Liver (tissue), 9 donors: ENCODE data around the gene GALNT10. TPM values are rescaled to one million over a fixed set of nuclear protein-coding genes. Genes with fewer than 3 reads are reported as not detected.

Experiments used
- DNase-seq: peaks from one replicate; pipeline ENCODE4 v3.0.0-alpha.2; 2017; ENCODE audit warnings: low spot score
- H3K27ac ChIP-seq, 2 donors: one replicate each; pipeline ENCODE4 v1.7.0; 2013; ENCODE audit warnings: inconsistent platforms in 2 of 2, low read length in 2 of 2, control low read depth in 1 of 2, low read depth in 1 of 2, mild to moderate bottlenecking in 1 of 2
- H3K27me3 ChIP-seq, 4 donors: one replicate each; pipeline versions ENCODE4 v1.6.1 to v1.7.0; 2013; ENCODE audit warnings: low read length in 3 of 4, inconsistent platforms in 1 of 4, mild to moderate bottlenecking in 1 of 4, moderate library complexity in 1 of 4; ENCODE audit not compliant: control insufficient read depth in 4 of 4, insufficient read depth in 4 of 4
- H3K36me3 ChIP-seq, 4 donors: one replicate each; pipeline versions ENCODE4 v1.6.1 to v1.7.0; 2013; ENCODE audit warnings: low read length in 3 of 4, mild to moderate bottlenecking in 3 of 4, low read depth in 1 of 4, moderate library complexity in 1 of 4; ENCODE audit not compliant: control insufficient read depth in 4 of 4, insufficient read depth in 3 of 4
- H3K4me1 ChIP-seq, 4 donors: one replicate each; pipeline versions ENCODE4 v1.6.1 to v1.7.0; 2013; ENCODE audit warnings: low read length in 3 of 4, mild to moderate bottlenecking in 3 of 4, moderate library complexity in 1 of 4; ENCODE audit not compliant: control insufficient read depth in 4 of 4, insufficient read depth in 4 of 4
- H3K4me3 ChIP-seq, 3 donors: one replicate each; pipeline versions ENCODE4 v1.6.1 to v1.7.0; 2013; ENCODE audit warnings: low read length in 3 of 3, control low read depth in 1 of 3, low read depth in 1 of 3, mild to moderate bottlenecking in 1 of 3
- H3K9ac ChIP-seq, 2 donors: one replicate each; pipeline ENCODE4 v1.7.0; 2013; ENCODE audit warnings: low read length in 2 of 2, mild to moderate bottlenecking in 2 of 2, moderate library complexity in 2 of 2, control low read depth in 1 of 2, low read depth in 1 of 2
- H3K9me3 ChIP-seq, 4 donors: one replicate each; pipeline versions ENCODE4 v1.6.1 to v1.7.0; 2013; ENCODE audit warnings: low read length in 3 of 4; ENCODE audit not compliant: control insufficient read depth in 4 of 4
- FOXA1 ChIP-seq: IDR thresholded peaks from 2 replicates; pipeline ENCODE4 v1.6.1; 2016; ENCODE audit warnings: antibody characterized with exemption
- GABPA ChIP-seq, 2 donors: IDR thresholded peaks in 1 of 2; conservative IDR thresholded peaks in 1 of 2; 2 replicates each; pipeline ENCODE4 v1.6.1; 2016; ENCODE audit warnings: antibody characterized with exemption in 2 of 2, mild to moderate bottlenecking in 1 of 2, moderate library complexity in 1 of 2
- HNF4A ChIP-seq, 2 donors: conservative IDR thresholded peaks; 2 replicates each; pipeline ENCODE4 v1.6.1; 2016; ENCODE audit warnings: antibody characterized with exemption in 2 of 2, mild to moderate bottlenecking in 2 of 2
- HNF4G ChIP-seq: IDR thresholded peaks from 2 replicates; pipeline ENCODE4 v1.6.1; 2016; ENCODE audit warnings: antibody characterized with exemption
- JUND ChIP-seq, 2 donors: IDR thresholded peaks; 2 replicates each; pipeline ENCODE4 v1.6.1; 2016; ENCODE audit warnings: antibody characterized with exemption in 2 of 2
- NR2F2 ChIP-seq: IDR thresholded peaks from 2 replicates; pipeline ENCODE4 v1.6.1; 2016; ENCODE audit warnings: antibody characterized with exemption
- RAD21 ChIP-seq, 2 donors: IDR thresholded peaks; 2 replicates each; pipeline ENCODE4 v1.6.1; 2016; ENCODE audit warnings: antibody characterized with exemption in 2 of 2, mild to moderate bottlenecking in 2 of 2
- RXRA ChIP-seq, 2 donors: IDR thresholded peaks; 2 replicates each; pipeline ENCODE4 v1.6.1; 2017 to 2018; ENCODE audit warnings: antibody characterized with exemption in 2 of 2, mild to moderate bottlenecking in 1 of 2
- SP1 ChIP-seq: IDR thresholded peaks from 2 replicates; pipeline ENCODE4 v1.6.1; 2018; ENCODE audit warnings: antibody characterized with exemption, mild to moderate bottlenecking
- TAF1 ChIP-seq: conservative IDR thresholded peaks from 2 replicates; pipeline ENCODE4 v1.6.1; 2016; ENCODE audit warnings: antibody characterized with exemption, mild to moderate bottlenecking
- YY1 ChIP-seq: IDR thresholded peaks from 2 replicates; pipeline ENCODE4 v1.6.1; 2016; ENCODE audit warnings: antibody characterized with exemption, mild to moderate bottlenecking
- WGBS: extraction: QIAGEN DNeasy Blood & Tissue Kit; methylation state at CpG from one replicate; pipeline ENCODE4 v1.1.7; 2013; 5-methylcytosine and 5-hydroxymethylcytosine counted together
- polyA plus RNA-seq, 2 donors: library from polyadenylated mRNA; stranded (reverse) in 1 of 2; unstranded in 1 of 2; fragments of 200-250 nt in 1 of 2; fragments of >200 nt in 1 of 2; fragmentation: Nextera tagmentation in 1 of 2; extraction: Ambion mirVana in 1 of 2; gene quantifications; one replicate each; pipeline versions ENCODE4 v1.2.1 to v1.2.3, GENCODE V29; 2013 to 2015
- total RNA-seq, 2 donors: library from RNA; depleted of rRNA; stranded (reverse); fragments of >200 nt; gene quantifications; one replicate each; pipeline ENCODE4 v1.2.3, GENCODE V29; 2014
- TF ChIP-seq, protein P1 (sequence below): IDR thresholded peaks from 2 replicates; pipeline ENCODE4 v1.6.1; 2016; ENCODE audit warnings: antibody characterized with exemption
- TF ChIP-seq, protein P2 (sequence below): fragments of 150-350 bp; IDR thresholded peaks from 2 replicates; pipeline ENCODE4 v1.5.1; 2017; ENCODE audit warnings: improper control_type of control experiment, low read depth, low read length; ENCODE audit not compliant: missing input control
- TF ChIP-seq, protein P3 (sequence below): IDR thresholded peaks from 2 replicates; pipeline ENCODE4 v1.6.1; 2016; ENCODE audit warnings: antibody characterized with exemption
- TF ChIP-seq, protein P4 (sequence below): IDR thresholded peaks from 2 replicates; pipeline ENCODE4 v1.6.1; 2016; ENCODE audit warnings: antibody characterized with exemption
- TF ChIP-seq, protein P5 (sequence below): IDR thresholded peaks from 2 replicates; pipeline ENCODE4 v1.6.1; 2016; ENCODE audit warnings: antibody characterized with exemption, mild to moderate bottlenecking
- donor health status: healthy.
- donor health status: healthy.
- donor health status: healthy.
- donor health status: healthy.
- donor health status: healthy.

The GALNT10 gene
- total and polyA plus RNA-seq, 4 donors: 1.1 to 17.8 (median 5.3) TPM

DNA sequence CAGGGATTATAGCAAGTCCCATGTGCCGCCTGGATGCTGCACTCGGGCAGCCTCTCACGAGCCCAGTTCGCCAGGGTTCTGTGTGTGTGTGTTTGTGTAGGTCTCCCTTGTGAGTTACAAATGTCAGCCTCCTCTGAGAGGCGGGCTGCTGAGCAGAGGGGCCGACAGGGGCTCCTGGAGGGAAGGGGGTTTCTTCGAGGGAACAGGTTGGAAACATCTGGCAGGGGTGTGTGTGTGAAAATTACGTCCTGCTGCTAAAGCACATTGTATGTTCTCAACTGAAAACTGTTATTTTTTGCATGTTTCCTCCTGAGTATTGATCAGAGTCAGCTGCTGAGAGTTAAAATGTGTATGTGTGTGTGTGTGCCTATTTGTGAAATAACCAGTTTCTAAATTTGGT is 9.7 kb downstream of the GALNT10 start:
- TF ChIP-seq, protein P1, sequence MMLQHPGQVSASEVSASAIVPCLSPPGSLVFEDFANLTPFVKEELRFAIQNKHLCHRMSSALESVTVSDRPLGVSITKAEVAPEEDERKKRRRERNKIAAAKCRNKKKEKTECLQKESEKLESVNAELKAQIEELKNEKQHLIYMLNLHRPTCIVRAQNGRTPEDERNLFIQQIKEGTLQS: no peak
- TF ChIP-seq GABPA (IDR thresholded peaks at IDR 0.05 in 1 of 2, conservative IDR thresholded peaks at IDR 0.05 in 1 of 2): no peak
- TF ChIP-seq RAD21 (IDR thresholded peaks at IDR 0.05): no peak
- TF ChIP-seq, protein P2, sequence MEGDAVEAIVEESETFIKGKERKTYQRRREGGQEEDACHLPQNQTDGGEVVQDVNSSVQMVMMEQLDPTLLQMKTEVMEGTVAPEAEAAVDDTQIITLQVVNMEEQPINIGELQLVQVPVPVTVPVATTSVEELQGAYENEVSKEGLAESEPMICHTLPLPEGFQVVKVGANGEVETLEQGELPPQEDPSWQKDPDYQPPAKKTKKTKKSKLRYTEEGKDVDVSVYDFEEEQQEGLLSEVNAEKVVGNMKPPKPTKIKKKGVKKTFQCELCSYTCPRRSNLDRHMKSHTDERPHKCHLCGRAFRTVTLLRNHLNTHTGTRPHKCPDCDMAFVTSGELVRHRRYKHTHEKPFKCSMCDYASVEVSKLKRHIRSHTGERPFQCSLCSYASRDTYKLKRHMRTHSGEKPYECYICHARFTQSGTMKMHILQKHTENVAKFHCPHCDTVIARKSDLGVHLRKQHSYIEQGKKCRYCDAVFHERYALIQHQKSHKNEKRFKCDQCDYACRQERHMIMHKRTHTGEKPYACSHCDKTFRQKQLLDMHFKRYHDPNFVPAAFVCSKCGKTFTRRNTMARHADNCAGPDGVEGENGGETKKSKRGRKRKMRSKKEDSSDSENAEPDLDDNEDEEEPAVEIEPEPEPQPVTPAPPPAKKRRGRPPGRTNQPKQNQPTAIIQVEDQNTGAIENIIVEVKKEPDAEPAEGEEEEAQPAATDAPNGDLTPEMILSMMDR: no peak
- no peak for TF ChIP-seq TAF1
- TF ChIP-seq, protein P3, sequence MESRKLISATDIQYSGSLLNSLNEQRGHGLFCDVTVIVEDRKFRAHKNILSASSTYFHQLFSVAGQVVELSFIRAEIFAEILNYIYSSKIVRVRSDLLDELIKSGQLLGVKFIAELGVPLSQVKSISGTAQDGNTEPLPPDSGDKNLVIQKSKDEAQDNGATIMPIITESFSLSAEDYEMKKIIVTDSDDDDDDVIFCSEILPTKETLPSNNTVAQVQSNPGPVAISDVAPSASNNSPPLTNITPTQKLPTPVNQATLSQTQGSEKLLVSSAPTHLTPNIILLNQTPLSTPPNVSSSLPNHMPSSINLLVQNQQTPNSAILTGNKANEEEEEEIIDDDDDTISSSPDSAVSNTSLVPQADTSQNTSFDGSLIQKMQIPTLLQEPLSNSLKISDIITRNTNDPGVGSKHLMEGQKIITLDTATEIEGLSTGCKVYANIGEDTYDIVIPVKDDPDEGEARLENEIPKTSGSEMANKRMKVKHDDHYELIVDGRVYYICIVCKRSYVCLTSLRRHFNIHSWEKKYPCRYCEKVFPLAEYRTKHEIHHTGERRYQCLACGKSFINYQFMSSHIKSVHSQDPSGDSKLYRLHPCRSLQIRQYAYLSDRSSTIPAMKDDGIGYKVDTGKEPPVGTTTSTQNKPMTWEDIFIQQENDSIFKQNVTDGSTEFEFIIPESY: no peak
- TF ChIP-seq, protein P4, sequence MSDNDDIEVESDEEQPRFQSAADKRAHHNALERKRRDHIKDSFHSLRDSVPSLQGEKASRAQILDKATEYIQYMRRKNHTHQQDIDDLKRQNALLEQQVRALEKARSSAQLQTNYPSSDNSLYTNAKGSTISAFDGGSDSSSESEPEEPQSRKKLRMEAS: no peak
- TF ChIP-seq, protein P5, sequence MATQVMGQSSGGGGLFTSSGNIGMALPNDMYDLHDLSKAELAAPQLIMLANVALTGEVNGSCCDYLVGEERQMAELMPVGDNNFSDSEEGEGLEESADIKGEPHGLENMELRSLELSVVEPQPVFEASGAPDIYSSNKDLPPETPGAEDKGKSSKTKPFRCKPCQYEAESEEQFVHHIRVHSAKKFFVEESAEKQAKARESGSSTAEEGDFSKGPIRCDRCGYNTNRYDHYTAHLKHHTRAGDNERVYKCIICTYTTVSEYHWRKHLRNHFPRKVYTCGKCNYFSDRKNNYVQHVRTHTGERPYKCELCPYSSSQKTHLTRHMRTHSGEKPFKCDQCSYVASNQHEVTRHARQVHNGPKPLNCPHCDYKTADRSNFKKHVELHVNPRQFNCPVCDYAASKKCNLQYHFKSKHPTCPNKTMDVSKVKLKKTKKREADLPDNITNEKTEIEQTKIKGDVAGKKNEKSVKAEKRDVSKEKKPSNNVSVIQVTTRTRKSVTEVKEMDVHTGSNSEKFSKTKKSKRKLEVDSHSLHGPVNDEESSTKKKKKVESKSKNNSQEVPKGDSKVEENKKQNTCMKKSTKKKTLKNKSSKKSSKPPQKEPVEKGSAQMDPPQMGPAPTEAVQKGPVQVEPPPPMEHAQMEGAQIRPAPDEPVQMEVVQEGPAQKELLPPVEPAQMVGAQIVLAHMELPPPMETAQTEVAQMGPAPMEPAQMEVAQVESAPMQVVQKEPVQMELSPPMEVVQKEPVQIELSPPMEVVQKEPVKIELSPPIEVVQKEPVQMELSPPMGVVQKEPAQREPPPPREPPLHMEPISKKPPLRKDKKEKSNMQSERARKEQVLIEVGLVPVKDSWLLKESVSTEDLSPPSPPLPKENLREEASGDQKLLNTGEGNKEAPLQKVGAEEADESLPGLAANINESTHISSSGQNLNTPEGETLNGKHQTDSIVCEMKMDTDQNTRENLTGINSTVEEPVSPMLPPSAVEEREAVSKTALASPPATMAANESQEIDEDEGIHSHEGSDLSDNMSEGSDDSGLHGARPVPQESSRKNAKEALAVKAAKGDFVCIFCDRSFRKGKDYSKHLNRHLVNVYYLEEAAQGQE: no peak
- Histone ChIP-seq H3K4me1 (peaks cover 0 to 7% (median 1%) of the 10 kb centered on the region in 4 donors), H3K27ac (no peak overlapping the region), H3K9ac (no peak overlapping the region), H3K9me3 (no peaks in the 10 kb centered on the region), H3K36me3 (no peaks in the 10 kb centered on the region), H3K4me3 (no peak overlapping the region), H3K27me3 (no peaks in the 10 kb centered on the region)
- DNase-seq: no peak
- WGBS: 92% methylated on average over 8 of the region's 8 CpGs

DNA sequence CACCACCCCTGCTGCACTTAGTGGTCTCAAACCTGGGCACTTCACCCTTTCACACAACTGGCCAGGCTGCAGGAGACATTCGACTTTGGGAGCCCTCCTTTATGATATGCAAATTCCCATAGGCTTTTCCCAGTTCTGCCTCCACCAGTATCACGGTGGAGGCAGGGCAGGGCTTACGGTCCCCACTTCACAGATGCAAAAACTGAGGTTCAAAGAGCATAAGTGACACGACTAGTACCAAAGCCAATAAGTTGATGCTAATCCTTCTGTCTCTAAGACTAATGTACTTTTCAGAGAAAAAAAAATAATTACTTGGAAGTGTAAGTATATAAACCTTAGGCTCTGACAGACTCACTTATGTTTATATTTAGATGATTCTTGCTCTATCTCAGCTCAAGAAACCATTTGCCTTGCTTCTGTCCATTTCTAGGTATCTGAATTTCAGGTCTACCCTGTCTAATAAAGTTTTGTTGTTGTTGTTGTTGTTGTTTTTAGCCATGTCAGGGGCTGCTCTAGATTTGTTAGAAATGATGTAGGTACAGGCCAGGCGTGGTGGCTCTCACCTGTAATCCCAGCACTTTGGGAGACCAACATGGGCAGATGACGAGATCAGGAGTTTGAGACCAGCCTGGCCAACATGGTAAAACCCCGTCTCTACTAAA is 10.7 kb downstream of the GALNT10 start:
- H3K36me3 ChIP-seq: no peaks in the 10 kb centered on the region
- no peak overlapping the region for H3K9ac ChIP-seq
- H3K9me3 ChIP-seq: no peaks in the 10 kb centered on the region
- H3K4me1 ChIP-seq: peaks cover 0 to 7% (median 1%) of the 10 kb centered on the region in 4 donors
- H3K27ac ChIP-seq: no peak overlapping the region
- WGBS: 90% methylated on average over 7 of the region's 7 CpGs
- no peak overlapping the region for H3K4me3 ChIP-seq
- TF ChIP-seq SP1 (no peak), RAD21 (IDR thresholded peaks at IDR 0.05) (no peak), JUND (IDR thresholded peaks at IDR 0.05) (no peak), FOXA1 (no peak), HNF4A (conservative IDR thresholded peaks at IDR 0.05) (no peak), TAF1 (no peak), YY1 (no peak), HNF4G (no peak), GABPA (IDR thresholded peaks at IDR 0.05 in 1 of 2, conservative IDR thresholded peaks at IDR 0.05 in 1 of 2) (no peak), RXRA (IDR thresholded peaks at IDR 0.05) (no peak), NR2F2 (no peak)
- TF ChIP-seq, protein P4: no peak
- TF ChIP-seq, protein P1: no peak
- no peak for DNase-seq
- no peaks in the 10 kb centered on the region for H3K27me3 ChIP-seq
